IPS-20b (cell line): ENCODE data around the gene DGKE.

Experiments
- H3K27ac ChIP-seq: one replicate; pipeline ENCODE4 v1.5.1; 2013; ENCODE audit warnings: low read length
- H3K27me3 ChIP-seq: 2 replicates; pipeline ENCODE4 v1.6.1; 2013; ENCODE audit warnings: mild to moderate bottlenecking, low read length, inconsistent platforms; ENCODE audit not compliant: insufficient read depth
- H3K36me3 ChIP-seq: 2 replicates; pipeline ENCODE4 v1.6.1; 2013; ENCODE audit warnings: low read depth, mild to moderate bottlenecking, inconsistent platforms, low read length, moderate library complexity; ENCODE audit not compliant: insufficient read depth
- H3K4me1 ChIP-seq: 2 replicates; pipeline ENCODE4 v1.6.1; 2013; ENCODE audit warnings: mild to moderate bottlenecking, control low read depth, inconsistent platforms, low read length, moderate library complexity; ENCODE audit not compliant: insufficient read depth
- H3K4me3 ChIP-seq: 2 replicates; pipeline ENCODE4 v1.5.1; 2013; ENCODE audit warnings: mild to moderate bottlenecking, low read length, inconsistent platforms
- H3K9ac ChIP-seq: 2 replicates; pipeline ENCODE4 v1.6.1; 2013; ENCODE audit warnings: low read depth, mild to moderate bottlenecking, inconsistent platforms, low read length, moderate library complexity
- H3K9me3 ChIP-seq: 2 replicates; pipeline ENCODE4 v1.6.1; 2013; ENCODE audit warnings: mild to moderate bottlenecking, low read depth, low read length, inconsistent platforms; ENCODE audit not compliant: insufficient read depth

DGKE gene

GRCh38 chr17:56803071-56803470 is 30.9 kb upstream of the DGKE start:
- H3K36me3 ChIP-seq, result no peaks in the 10 kb centered on the region
- no peak overlapping the region for H3K27ac ChIP-seq
- H3K9ac ChIP-seq, result no peak overlapping the region
- no peaks in the 10 kb centered on the region for H3K9me3 ChIP-seq
- peaks cover 3% of the 10 kb centered on the region; the same call in 1 of the 2 replicates for H3K4me1 ChIP-seq
- no peak overlapping the region for H3K4me3 ChIP-seq
- H3K27me3 ChIP-seq, result no peaks in the 10 kb centered on the region

- H3K27me3 ChIP-seq, result no peaks in the 10 kb centered on the region
- no peak overlapping the region for H3K4me3 ChIP-seq
- 0 out of 2 replicates have a peak, but pooled peaks cover under 1% of the 10 kb centered on the region for H3K4me1 ChIP-seq
- H3K36me3 ChIP-seq, result no peaks in the 10 kb centered on the region
- no peak overlapping the region for H3K9ac ChIP-seq
- no peak overlapping the region for H3K27ac ChIP-seq
- H3K9me3 ChIP-seq, result no peaks in the 10 kb centered on the region
These were observed 29.5 kb upstream of the DGKE start for GRCh38 chr17:56804454-56804853.

- Histone ChIP-seq H3K4me1 (no peaks in the 10 kb centered on the region), H3K27me3 (no peaks in the 10 kb centered on the region), H3K36me3 (no peaks in the 10 kb centered on the region), H3K9ac (no peak overlapping the region), H3K4me3 (no peak overlapping the region), H3K27ac (no peak overlapping the region), H3K9me3 (no peaks in the 10 kb centered on the region)
These were observed 27.0 kb upstream of the DGKE start for GRCh38 chr17:56806949-56807348.

- no peaks in the 10 kb centered on the region for H3K27me3 ChIP-seq
- H3K27ac ChIP-seq, result no peak overlapping the region
- no peak overlapping the region for H3K4me3 ChIP-seq
- no peaks in the 10 kb centered on the region for H3K9me3 ChIP-seq
- H3K4me1 ChIP-seq, result no peaks in the 10 kb centered on the region
- no peaks in the 10 kb centered on the region for H3K36me3 ChIP-seq
- H3K9ac ChIP-seq, result no peak overlapping the region
These were observed 26.2 kb upstream of the DGKE start for GRCh38 chr17:56807723-56808122.

- H3K9ac ChIP-seq, result no peak overlapping the region
- H3K4me1 ChIP-seq, result no peaks in the 10 kb centered on the region
- no peaks in the 10 kb centered on the region for H3K36me3 ChIP-seq
- no peak overlapping the region for H3K4me3 ChIP-seq
- H3K9me3 ChIP-seq, result no peaks in the 10 kb centered on the region
- no peaks in the 10 kb centered on the region for H3K27me3 ChIP-seq
- H3K27ac ChIP-seq, result no peak overlapping the region
These were observed 25.4 kb upstream of the DGKE start for GRCh38 chr17:56808503-56808902.

- Histone ChIP-seq H3K4me3 (no peak overlapping the region), H3K36me3 (no peaks in the 10 kb centered on the region), H3K27me3 (no peaks in the 10 kb centered on the region), H3K4me1 (no peaks in the 10 kb centered on the region), H3K9me3 (no peaks in the 10 kb centered on the region), H3K9ac (no peak overlapping the region), H3K27ac (no peak overlapping the region)
These were observed 24.7 kb upstream of the DGKE start for GRCh38 chr17:56809106-56809819.

- no peak overlapping the region for H3K27ac ChIP-seq
- no peaks in the 10 kb centered on the region for H3K4me1 ChIP-seq
- H3K9ac ChIP-seq, result no peak overlapping the region
- no peak overlapping the region for H3K4me3 ChIP-seq
- no peaks in the 10 kb centered on the region for H3K27me3 ChIP-seq
- H3K9me3 ChIP-seq, result no peaks in the 10 kb centered on the region
- no peaks in the 10 kb centered on the region for H3K36me3 ChIP-seq
These were observed 24.2 kb upstream of the DGKE start for GRCh38 chr17:56809820-56810179.

- no peak overlapping the region for H3K4me3 ChIP-seq
- H3K4me1 ChIP-seq, result no peaks in the 10 kb centered on the region
- H3K9me3 ChIP-seq, result no peaks in the 10 kb centered on the region
- H3K27me3 ChIP-seq, result no peaks in the 10 kb centered on the region
- no peaks in the 10 kb centered on the region for H3K36me3 ChIP-seq
- H3K9ac ChIP-seq, result no peak overlapping the region
- no peak overlapping the region for H3K27ac ChIP-seq
These were observed 23.6 kb upstream of the DGKE start for GRCh38 chr17:56810343-56810742.

GRCh38 chr17:56810891-56811775 is 22.8 kb upstream of the DGKE start:
- no peak overlapping the region for H3K27ac ChIP-seq

GRCh38 chr17:56812901-56813388 is 21.0 kb upstream of the DGKE start:
- no peak overlapping the region for H3K4me3 ChIP-seq
- no peaks in the 10 kb centered on the region for H3K4me1 ChIP-seq
- no peaks in the 10 kb centered on the region for H3K36me3 ChIP-seq
- no peak overlapping the region for H3K27ac ChIP-seq
- H3K9ac ChIP-seq, result no peak overlapping the region
- H3K27me3 ChIP-seq, result no peaks in the 10 kb centered on the region
- H3K9me3 ChIP-seq, result no peaks in the 10 kb centered on the region

More at GRCh38 chr17:56810891-56811775, 22.8 kb upstream of the DGKE start:
- H3K36me3 ChIP-seq, result no peaks in the 10 kb centered on the region
- no peak overlapping the region for H3K9ac ChIP-seq
- H3K4me1 ChIP-seq, result no peaks in the 10 kb centered on the region
- H3K27me3 ChIP-seq, result no peaks in the 10 kb centered on the region
- no peak overlapping the region for H3K4me3 ChIP-seq
- no peaks in the 10 kb centered on the region for H3K9me3 ChIP-seq

GRCh38 chr17:56815711-56816110 is 18.2 kb upstream of the DGKE start:
- H3K27ac ChIP-seq, result no peak overlapping the region
- H3K4me3 ChIP-seq, result no peak overlapping the region
- no peaks in the 10 kb centered on the region for H3K36me3 ChIP-seq
- H3K27me3 ChIP-seq, result no peaks in the 10 kb centered on the region
- no peaks in the 10 kb centered on the region for H3K9me3 ChIP-seq
- no peaks in the 10 kb centered on the region; the same call in 1 of the 2 replicates for H3K4me1 ChIP-seq
- no peak overlapping the region for H3K9ac ChIP-seq

GRCh38 chr17:56817066-56817465 is 16.9 kb upstream of the DGKE start:
- no peak overlapping the region for H3K9ac ChIP-seq
- no peak overlapping the region for H3K27ac ChIP-seq
- no peak overlapping the region for H3K4me3 ChIP-seq
- H3K4me1 ChIP-seq, result no peaks in the 10 kb centered on the region; the same call in 1 of the 2 replicates
- no peaks in the 10 kb centered on the region for H3K36me3 ChIP-seq
- H3K9me3 ChIP-seq, result no peaks in the 10 kb centered on the region
- H3K27me3 ChIP-seq, result no peaks in the 10 kb centered on the region
